Left kidney (tissue), 2 donors: ENCODE measurements around the gene TIMP2. TPM values are rescaled to one million over a fixed set of nuclear protein-coding genes. Genes with fewer than 3 reads are reported as not detected.
"Not testable (repeated sequence)": the region's sequence is repeated elsewhere in the genome, so short reads cannot be mapped to it uniquely, and the experiment has no call there.

Experiments
- DNase-seq: peaks from one replicate; pipeline ENCODE4 v3.0.0-alpha.2; 2013
- polyA plus RNA-seq: library from polyadenylated mRNA; unstranded; fragments of 120-200 nt; gene quantifications from one replicate; pipeline ENCODE4 v1.2.1, GENCODE V29; 2013; ENCODE audit not compliant: insufficient read length

The TIMP2 gene
- polyA plus RNA-seq, 1 donor = 138 TPM

DNA sequence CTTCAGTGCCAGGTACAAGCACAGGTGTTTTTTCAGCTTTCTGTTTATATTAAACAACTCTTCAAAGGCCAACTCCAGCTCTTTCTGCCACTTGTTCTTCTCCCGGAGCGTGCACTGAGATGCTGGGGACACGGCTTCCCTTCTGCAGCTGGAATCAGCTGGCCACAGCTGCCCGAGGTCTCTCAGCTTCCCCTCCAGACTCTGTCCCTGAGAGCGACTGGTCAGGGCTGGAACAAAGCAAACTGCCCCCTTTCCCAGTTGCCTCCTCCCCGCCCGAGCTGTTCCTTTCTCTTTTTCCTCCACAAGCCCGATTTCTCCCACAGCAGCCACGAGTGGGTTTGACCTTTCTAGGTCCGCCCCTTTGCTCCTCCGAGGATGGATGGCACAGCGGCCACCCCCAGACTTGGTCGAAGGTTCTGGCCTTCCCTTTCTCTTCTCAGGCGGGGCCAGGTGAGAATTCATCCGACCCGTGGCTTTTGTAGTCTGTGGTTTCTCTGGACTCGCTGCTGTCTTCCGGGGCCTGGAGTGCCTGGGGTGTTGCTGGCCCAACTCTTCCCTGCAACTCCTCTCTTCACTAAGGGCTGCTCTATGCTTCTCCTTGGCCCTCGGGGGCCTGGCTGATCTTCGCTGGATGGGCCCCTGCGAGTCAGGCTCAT, 33.7 kb downstream of the TIMP2 start:
- no peak for DNase-seq

DNA sequence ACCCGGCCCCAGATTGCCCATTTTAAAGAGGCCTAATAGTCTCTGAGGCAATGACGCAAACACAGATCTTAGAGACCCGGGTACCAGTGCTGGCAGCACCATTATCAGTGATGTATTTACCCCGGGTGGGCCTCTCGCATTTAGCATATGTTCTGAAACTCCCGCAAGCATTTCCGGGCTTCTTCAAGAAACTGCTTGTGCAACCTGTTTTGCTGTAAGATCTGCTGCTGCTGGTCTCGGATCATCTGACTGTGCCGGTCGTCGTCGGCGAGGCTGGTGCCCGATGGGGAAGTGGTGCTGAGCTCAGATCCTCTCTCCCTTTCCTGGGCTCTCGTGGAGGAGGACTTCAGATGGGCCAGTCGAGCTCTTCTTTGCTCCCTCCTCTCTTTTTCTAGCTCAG, 34.7 kb downstream of the TIMP2 start:
- no peak for DNase-seq

DNA sequence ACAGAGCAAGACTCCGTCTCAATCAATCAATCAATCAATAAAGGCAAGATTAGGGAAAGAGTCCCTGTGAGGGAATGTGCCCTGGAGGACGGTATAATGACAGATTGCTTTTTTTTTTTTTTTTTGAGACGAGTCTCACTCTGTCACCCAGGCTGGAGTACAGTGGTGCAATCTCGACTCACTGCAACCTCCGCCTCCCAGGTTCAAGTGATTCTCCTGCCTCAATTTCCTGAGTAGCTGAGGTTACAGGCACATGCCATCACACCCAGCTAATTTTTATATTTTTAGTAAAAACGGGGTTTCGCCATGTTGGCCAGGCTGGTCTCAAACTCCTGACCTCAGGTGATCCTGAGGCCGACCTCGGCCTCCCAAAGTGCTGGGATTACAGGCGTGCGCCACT, 35.1 kb downstream of the TIMP2 start:
- DNase-seq = not testable (repeated sequence)

DNA sequence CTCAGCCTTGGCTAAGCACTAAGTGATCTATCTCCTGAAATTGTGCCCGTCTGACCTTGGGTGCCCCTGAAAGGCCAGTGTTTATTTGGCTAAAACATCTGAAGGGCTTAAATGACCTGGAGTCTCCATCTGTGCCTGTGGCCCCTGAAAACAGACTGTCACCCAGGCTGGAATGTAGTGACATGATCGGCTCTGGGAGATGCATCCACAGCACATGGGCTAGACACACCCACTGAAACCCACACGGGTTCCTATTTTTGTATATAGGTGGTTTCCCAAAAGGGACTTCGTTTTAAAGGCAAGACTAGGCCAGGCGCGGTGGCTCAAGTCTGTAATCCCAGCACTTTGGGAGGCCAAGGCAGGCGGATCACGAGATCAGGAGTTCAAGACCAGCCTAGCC, 35.7 kb downstream of the TIMP2 start:
- DNase-seq = no peak

DNA sequence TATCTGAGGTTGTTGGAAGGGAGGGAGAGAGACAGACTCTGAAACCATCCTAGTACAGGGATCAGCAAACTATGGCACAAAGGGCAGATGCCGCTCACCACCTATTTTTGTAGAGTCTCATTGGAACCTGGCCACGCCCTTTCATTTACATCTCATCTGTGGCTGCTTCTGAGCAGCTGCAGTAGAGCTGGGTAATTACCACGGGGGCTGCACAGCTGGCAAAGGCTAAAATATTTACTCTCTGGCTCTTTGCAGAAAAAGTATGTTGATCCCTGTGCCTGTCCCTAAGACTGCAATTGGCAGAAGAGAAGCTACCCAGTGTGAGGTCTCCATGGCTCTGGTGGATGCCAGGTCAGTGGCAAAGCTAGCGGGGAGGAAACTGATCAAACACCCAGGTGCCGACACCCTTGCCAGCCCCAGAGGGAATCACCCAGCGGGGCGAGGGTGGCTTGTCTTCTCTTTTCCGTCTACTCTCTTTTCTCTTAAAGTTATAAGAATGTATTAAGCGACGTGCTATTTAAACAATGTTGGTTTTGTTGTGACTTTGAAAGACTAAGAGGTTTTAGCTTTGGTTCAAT, 36.2 kb downstream of the TIMP2 start:
- no peak for DNase-seq

DNA sequence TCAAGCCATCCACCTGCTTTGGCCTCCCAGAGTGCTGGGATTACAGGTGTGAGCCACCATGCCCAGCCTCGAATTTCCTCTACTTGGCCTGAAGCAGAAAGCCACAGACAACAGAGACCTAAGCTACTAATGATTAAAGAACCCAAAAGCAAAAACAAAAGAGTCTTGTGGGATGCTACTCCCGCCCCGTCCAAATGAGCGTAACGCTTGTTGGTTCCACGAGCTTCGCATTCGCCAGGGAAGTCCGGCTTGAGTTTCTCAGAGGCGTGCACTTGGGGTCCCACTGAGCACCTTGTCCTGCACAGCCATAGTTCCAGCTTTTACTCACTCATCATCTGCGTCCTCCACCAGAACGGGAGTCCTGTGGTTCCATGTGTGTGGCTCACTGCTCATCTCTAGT, 38.2 kb downstream of the TIMP2 start:
- DNase-seq = no peak

DNA sequence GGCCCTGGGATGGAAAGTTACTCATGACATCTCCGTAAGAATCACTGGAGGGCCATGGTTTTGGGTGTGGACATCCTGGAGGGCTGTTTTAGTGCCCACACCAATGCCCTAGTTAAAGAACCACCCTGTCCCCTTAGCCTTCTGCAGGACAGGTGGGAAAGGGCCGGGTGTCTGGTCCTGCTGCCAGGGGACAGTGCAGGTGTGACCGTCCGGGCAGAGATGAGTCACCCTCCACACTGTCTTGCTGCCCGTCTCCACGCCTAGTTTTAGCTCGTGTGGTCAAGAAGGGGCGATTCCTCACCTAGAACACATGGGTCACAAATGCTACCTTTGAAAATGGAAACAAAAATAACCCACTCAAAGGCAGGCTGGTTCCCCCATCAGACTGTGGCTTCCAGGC, 39.2 kb downstream of the TIMP2 start:
- DNase-seq = no peak

DNA sequence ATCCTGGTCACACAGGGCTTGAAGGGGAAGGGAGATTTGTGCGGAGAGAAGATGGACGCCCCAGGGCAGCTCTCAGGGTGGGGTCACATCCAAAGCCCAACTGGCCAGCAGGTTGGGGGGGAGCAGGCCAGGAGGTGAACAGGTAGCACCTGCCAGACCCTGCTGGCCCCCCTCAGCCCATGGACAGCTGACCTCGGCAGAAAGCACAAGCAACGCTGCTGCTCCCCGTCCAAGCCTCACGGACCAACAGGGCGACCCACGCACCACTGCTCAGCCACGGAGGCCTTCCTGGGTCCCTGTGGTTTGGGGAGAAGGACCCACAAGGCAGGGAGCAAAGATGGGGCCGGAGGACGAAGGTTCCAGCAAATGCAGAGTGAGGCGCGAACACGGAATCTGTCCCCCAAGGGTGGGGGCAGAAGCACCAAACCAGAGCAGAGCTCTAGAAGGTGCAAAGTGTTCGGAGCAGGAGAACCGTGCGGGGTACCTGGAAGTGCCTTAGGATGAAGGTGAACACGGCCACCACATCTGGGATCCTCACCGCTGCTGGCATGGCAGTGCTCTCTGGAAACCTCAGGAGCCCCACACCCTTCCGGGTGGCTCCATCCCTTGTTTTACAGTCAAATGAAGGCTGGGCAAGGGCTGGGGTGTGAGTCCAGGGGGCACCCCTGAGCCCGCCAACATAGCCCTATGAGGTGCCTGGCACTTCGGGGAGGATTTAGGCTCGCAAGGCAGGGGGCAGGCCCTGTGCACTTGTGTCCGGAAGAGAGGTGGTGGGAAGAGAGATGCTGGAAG, 40.1 kb downstream of the TIMP2 start:
- DNase-seq = no peak

DNA sequence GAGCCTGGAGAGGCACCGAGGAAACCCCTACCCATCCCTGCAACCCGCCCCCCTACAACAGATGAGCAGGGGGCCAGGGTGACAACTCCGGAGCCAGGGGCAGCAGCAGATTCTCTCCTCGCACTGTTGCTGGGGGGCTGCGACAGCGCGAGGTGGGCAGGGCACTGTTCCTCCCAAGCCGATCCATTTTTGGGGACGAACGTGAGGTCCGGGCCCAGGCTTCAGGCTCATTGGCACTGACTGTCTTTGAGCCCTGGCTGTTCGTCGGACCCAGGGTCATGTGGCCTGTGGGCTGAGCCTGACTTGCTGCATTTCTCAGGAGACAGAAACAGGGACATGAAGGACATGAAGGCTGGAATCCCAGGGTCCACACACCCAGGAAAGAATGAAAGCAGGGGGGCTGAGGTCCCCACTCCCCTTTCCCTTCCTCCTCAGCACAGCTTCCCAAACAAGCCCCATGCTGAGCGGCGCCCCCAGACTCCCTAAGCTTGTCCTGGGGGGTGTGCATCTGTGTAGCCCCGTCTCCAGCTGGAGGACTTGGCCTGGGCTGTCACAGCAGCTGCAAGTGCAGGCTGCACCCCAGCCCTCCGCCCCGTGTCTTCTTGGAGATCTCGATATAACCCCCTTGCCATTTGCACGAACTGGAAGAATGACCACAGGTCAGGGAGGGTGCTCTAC, 40.9 kb downstream of the TIMP2 start:
- DNase-seq = no peak

DNA sequence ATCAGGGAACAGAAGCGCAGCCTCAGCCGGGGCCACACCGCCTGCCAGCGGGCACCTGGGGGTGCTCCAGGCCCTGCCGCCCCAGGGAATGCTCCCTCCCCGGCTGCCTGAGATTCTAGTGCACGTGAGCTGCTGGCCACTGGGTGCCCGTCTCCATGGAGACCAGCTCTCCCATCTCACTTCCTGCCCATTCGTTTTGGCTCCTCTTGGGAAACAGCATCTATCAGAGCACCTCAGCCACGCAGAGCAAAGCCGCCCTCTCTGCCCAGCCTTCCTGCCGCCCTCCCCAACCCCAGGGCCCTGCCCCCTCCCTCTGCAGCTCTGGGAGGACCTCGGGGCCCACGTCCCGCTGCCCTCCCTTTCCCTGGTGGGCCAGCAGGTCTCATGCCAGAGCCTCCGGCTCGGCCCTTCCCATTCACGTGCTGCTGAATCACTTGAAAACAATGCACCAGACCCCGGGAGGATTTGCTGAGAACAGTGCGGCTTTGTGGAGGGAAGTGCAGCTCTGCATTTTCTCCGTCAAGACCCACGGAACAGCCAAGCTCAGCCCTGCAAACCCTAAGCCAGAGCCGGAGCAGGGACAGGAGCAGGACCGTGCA, 41.6 kb downstream of the TIMP2 start:
- no peak for DNase-seq

DNA sequence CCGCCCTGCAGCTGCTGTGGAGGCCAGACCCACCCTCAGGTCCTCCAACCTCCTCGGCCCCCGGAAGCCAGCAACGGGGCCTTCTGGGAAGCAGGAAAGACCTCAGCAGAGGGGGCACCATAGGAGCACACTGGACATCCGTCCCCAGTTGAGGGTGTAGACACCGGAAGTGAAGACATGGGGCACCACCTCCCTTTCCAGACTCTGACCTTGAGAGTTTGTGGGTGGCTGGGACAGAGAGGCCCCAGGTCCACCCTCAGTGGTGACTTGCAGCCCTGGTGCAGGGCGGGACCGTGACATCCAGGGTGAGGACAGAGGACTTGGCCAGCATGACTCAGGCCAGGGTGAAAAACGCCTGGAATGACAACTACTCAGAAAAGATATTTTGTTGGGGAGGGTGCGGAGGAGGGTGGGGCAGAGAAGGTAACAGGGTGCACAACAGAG, 42.1 kb downstream of the TIMP2 start:
- no peak for DNase-seq

DNA sequence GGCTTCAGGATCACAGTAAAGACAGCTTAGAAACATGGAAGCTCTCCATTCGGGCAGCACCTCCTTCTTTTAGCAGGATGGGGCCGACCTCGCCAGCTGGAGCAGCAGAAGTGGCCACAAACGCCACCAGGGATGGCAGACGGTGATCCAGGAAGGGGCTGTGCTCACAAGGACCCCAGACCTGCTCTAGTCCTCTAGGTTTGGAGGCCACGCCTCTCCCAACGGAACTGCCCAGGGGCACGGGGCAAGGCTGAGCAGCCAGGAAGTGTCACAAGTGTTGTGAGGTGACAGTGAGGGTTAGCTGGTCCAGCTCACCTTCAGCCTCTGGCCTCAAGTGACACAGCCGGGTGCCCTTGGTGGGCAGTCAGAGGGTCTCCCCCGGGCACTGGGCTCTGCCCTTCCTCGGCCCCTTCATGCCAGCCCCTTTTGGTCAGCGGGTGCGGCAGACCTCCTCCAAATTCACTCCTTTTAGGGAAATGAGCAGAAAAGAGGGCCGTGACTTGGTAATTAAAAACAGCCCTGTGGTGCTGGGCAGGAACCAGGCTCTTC, 42.6 kb downstream of the TIMP2 start:
- DNase-seq = no peak

DNA sequence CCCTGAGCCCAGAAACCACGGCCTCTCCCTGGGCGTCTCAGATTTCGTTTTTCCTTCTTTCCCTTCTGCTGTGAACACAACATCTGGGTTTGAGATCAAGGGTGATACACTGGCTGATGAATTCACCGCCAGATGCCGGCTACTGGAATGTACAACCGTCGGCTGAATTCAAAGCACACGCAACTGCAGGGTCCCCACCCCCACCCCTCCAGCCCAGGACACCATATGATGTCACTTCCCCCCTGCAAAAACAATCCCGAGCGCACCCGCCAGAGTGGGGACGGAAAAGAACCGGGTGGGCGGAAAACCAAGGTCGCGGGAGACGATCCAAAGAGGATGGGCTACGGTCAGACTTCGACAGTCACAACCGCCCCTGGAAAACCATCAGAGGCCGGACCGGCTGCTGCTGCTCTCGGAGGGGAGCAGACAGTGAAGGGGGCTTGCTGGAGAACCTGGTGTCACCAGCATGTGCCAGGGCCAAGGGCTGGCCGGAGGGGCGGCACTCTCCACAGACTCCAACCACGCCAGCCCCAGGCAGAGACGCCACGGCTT, 45.5 kb downstream of the TIMP2 start:
- peak; percentile 64 for DNase-seq

DNA sequence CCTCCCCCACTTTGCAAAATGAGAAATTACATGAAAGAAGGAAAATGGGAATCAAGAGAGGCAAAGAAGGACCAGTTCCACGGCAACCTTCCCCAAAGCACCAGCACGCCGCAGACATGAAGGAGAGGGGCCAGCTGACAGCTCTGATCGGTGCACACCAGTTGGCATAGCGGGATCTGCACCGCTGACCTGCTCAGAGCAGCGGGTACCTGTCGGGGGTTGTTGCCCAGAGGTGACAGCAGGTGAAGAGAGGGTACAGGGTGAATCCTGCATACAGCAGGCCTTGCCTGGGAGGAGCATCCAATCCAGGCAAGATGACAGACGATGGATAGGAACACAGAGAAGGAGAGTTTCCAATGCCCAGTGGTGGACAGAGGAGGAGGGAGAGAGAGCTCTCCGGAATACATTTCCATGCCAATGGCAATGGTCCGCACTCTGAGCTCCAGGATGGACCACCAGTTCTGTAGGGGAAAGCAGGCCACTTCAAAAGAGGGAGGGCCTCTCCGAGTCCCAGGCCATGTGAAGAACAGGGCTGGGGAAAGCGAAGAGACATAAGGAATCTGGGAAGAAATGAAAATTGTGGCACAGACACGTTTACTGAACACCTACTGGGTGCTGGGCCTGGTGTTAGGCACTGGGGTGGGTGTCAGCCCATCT, 46.2 kb downstream of the TIMP2 start:
- DNase-seq = no peak

DNA sequence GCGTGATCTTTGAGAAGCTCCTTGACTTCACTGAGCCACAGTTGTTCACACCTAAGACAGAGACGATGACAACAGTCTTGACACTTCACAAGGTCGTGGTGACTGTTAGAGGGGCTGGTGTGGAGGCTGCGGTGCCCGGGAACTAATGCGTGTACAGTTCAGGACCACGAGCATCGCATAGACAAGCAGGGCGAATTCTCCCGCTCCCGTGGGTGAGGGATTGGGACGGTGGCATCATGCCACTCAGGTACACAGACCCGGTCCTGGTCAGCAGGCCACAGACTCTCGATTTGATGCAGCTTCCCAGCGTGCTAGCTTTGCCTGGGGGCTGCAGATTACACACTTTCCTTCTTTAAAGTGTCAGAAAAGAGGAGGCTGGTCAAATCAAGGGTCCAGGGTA, 46.9 kb downstream of the TIMP2 start:
- no peak for DNase-seq

DNA sequence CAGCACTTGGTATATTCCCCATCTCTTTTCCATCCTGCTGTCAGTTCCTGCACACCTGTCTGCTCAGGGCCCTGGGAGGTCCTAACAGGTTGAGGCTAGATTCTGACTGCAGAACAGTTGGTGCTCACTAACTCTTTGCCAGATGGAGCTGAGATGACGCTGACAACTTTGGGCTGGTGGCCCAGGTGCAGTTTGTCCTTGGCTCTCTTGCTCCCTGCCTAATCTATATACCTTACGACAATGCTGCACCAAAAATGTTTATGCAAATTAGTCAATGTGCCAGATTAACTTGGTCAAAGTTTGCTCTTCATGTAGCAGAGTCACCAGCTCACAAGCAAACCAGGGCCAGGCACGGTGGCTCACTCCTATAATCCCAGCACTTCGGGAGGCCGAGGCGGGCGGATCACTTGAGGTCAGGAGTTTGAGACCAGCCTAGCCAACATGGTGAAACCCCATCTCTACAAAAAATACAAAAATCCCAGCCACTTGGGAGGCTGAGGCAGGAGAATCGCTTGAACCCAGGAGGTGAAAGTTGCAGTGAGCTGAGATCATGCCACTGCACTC, 48.2 kb downstream of the TIMP2 start:
- DNase-seq = not testable (repeated sequence)

DNA sequence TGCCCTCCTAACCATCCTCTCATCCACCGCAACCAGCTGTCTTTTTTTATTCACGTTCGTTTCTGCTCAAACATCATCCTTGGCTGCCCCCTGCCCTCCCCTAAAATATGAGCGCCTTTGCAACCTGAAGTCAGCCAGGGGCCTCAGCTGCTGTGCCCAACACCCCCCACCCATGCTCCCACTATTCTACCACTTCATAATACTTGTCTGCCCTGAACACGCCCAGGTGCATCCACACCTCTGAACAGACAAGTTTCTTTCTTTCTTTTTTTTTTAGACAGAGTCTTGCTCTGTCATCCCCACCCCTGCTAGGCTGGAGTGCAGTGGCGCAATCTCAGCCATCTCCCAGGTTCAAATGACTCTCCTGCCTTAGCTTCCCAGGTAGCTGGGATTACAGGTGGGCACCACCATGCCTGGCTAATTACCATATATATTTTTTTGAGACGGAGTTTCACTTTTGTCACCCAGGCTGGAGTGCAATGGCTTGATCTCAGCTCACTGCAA, 49.0 kb downstream of the TIMP2 start:
- no peak for DNase-seq

DNA sequence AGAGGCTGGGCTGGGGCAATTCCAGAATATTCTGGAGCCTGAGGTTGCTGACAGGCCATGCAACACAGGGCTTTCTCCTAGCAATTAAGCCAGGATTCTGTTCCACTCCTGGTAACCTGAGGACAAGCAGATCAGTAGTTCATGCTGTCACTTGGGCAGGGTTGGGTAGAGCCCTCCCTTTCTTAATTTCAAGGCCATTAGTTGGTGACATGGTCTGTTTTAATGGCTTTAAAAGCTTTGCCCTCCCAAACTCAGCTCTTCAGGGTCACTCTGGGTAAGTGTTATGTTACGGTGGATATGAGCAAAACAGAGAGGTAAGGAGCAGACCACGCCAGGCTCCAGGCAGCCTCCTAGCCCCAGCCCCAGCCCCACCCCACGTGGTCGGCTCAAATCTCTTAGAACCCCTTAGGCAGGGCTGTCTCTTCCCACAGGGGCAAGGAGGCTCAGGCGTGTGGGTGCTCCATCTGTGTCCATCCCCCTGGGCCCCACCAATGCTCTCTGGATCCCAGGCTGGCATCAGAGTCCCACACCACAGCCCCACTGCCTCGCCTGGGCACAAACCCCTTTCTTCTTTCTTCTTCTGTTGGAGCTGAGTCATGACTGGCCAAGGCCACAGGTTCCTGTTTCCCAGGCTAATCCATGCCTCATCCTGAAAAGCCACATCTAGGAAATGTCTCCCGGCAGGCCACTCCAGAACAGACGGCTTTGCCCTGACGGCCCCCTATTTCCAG, 49.7 kb downstream of the TIMP2 start:
- peak; percentile 52 for DNase-seq

DNA sequence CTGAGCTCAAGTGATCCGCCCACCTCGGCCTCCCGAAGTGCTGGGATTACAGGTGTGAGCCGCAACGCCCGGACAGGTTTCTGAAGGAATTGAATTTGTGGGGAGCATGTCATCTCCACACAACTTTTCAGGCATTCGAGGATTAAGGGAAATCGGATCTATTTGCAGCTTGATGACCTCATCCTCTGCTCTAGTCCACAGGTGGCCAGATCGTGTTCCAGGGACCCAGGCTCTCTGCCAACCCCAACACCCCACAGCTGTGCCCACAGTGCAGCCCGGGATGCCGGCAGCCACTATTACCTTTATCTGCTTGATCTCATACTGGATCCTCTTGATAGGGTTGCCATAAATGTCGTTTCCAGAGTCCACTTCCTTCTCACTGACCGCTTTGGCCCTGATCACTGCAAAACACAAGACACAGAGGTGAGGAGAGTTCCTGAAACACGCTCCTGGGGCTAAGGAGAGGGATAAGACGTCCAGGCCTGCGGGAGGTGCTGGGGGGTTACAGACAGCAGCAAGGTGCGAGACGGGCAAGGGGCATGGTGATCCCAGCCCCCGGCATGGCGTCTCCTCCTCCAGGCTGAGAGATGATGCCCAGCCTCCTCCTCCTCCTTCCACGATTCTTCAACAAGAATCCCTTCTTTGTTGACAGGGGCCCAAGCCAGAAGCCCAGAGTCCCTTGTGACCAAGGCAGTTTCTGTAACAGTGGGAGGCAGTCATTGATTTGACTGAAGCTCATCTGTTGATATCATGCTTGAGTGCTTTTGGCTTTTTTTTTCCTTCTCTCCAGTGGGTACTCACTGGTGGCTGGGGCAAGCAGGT, 51.5 kb downstream of the TIMP2 start:
- DNase-seq = no peak
